A673 (cell line): ENCODE measurements around the gene KCNJ9. TPM values are rescaled to one million over a fixed set of nuclear protein-coding genes. Genes with fewer than 3 reads are reported as not detected.

Experiments
- BruUV-seq: library from RNA; stranded (reverse); fragments of 400-500 nt; replicated peaks from 2 replicates; lab custom pipeline; 2021; lab: Mats Ljungman, UMichigan
- CTCF ChIA-PET: fragments of 300-600 bp; sonication (Branson Sonifier 250); formaldehyde crosslinking; loops from one replicate; lab custom pipeline; 2022; ENCODE audit warnings: antibody characterized with exemption; lab: Charles Lee
- POLR2A ChIA-PET: fragments of 300-600 bp; sonication (Branson Sonifier 250); formaldehyde crosslinking; loops from one replicate; lab custom pipeline; 2022; ENCODE audit warnings: antibody characterized with exemption; ENCODE audit not compliant: low non-redundant PET; lab: Charles Lee
- DNase-seq: peaks from one replicate; pipeline ENCODE4 v3.0.0-alpha.2; 2015; ENCODE audit warnings: low spot score
- H3K27ac ChIP-seq: fragments of 200-600 bp; sonication (generic); 2 replicates; pipeline ENCODE4 v1.5.1; 2016; ENCODE audit warnings: mixed run types, low read depth, mild to moderate bottlenecking, mixed read lengths, antibody characterized with exemption, low read length; ENCODE audit not compliant: poor library complexity, severe bottlenecking
- H3K27me3 ChIP-seq: fragments of 200-600 bp; sonication (generic); replicated peaks from 2 replicates; pipeline ENCODE4 v1.6.1; 2017; ENCODE audit warnings: mixed run types, low read depth, mild to moderate bottlenecking, mixed read lengths, antibody characterized with exemption, low read length; ENCODE audit not compliant: insufficient read depth, poor library complexity
- H3K36me3 ChIP-seq: fragments of 200-600 bp; sonication (generic); 2 replicates; pipeline ENCODE4 v1.6.1; 2016; ENCODE audit warnings: mixed run types, mild to moderate bottlenecking, mixed read lengths, antibody characterized with exemption, low read length; ENCODE audit not compliant: insufficient read depth, poor library complexity, severe bottlenecking
- H3K4me1 ChIP-seq: fragments of 200-600 bp; sonication (generic); 2 replicates; pipeline ENCODE4 v1.6.1; 2017; ENCODE audit warnings: mixed run types, mild to moderate bottlenecking, mixed read lengths, antibody characterized with exemption, low read length; ENCODE audit not compliant: insufficient read depth, poor library complexity, severe bottlenecking
- H3K4me3 ChIP-seq: fragments of 200-600 bp; sonication (generic); 2 replicates; pipeline ENCODE4 v1.5.1; 2016; ENCODE audit warnings: low read depth, mixed run types, mild to moderate bottlenecking, mixed read lengths, low read length; ENCODE audit not compliant: poor library complexity, severe bottlenecking
- H3K9me3 ChIP-seq: fragments of 200-600 bp; sonication (generic); 2 replicates; pipeline ENCODE4 v1.6.1; 2016; ENCODE audit warnings: mixed run types, low read depth, mild to moderate bottlenecking, mixed read lengths, antibody characterized with exemption, low read length; ENCODE audit not compliant: poor library complexity, severe bottlenecking
- EZH2 ChIP-seq: fragments of 200-600 bp; sonication (generic); IDR thresholded peaks from 2 replicates; pipeline ENCODE4 v1.6.1; 2017; ENCODE audit warnings: borderline replicate concordance, low read depth, mild to moderate bottlenecking, mixed read lengths, antibody characterized with exemption, low read length; ENCODE audit not compliant: poor library complexity, severe bottlenecking
- intact Hi-C: fragments of 100-400 bp; cut with micrococcal nuclease; formaldehyde crosslinking; loops from one replicate; pipeline ENCODE4 v1.10.0; 2022; ENCODE audit not compliant: unreplicated experiment
- total RNA-seq: library from RNA; stranded (reverse); gene quantifications from 2 replicates; pipeline ENCODE4 v1.2.3, GENCODE V29; 2021
- TF ChIP-seq, protein P1 (sequence below): fragments of 300-800, 200-600 bp; sonication (generic); conservative IDR thresholded peaks from 2 replicates; pipeline ENCODE4 v1.5.1; 2017; ENCODE audit warnings: low read depth, mild to moderate bottlenecking, antibody characterized with exemption, low read length, moderate library complexity, mixed read lengths

The KCNJ9 gene
- total RNA-seq, 1 experiment from 2014 or later, result not detected

DNA sequence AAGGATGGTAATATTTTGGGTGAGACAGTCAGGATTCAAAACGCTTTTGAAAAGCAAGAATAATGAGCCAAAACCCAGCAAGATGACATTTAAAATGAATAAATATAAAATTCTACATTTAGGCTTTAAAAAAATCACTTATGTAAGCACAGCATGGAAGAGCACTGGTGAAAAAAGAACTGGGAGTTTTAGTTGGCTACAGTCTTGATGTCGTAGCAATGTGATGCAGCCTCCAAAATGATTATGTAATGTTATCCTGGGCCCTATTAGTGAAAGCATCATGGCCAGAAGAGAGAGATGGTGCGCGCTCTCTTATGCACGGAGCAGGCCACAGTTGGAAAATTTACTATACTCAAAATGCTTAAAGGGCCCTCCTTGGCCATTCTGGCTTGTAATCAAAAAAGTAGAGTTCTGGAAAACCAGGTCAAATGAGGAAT, 5.1 kb downstream of the KCNJ9 start:
- Histone ChIP-seq H3K4me3 (no peak overlapping the region), H3K27me3 (peaks cover 18% of the 10 kb centered on the region), H3K9me3 (no peaks in the 10 kb centered on the region), H3K36me3 (no peaks in the 10 kb centered on the region), H3K4me1 (no peaks in the 10 kb centered on the region), H3K27ac (no peak overlapping the region)
- TF ChIP-seq EZH2, result no peak
- TF ChIP-seq, protein P1, sequence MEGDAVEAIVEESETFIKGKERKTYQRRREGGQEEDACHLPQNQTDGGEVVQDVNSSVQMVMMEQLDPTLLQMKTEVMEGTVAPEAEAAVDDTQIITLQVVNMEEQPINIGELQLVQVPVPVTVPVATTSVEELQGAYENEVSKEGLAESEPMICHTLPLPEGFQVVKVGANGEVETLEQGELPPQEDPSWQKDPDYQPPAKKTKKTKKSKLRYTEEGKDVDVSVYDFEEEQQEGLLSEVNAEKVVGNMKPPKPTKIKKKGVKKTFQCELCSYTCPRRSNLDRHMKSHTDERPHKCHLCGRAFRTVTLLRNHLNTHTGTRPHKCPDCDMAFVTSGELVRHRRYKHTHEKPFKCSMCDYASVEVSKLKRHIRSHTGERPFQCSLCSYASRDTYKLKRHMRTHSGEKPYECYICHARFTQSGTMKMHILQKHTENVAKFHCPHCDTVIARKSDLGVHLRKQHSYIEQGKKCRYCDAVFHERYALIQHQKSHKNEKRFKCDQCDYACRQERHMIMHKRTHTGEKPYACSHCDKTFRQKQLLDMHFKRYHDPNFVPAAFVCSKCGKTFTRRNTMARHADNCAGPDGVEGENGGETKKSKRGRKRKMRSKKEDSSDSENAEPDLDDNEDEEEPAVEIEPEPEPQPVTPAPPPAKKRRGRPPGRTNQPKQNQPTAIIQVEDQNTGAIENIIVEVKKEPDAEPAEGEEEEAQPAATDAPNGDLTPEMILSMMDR, result no peak
- ChIA-PET CTCF (interaction anchor here (0.7 to 1.3 kb wide), 5 partner anchors 83 to 330 kb away, joined by 3 to 4 read pairs (median 3); no protein-coding TSS in a partner anchor), POLR2A (no interaction called here)
- no peak for DNase-seq
- no TSS peak for BruUV-seq
- intact Hi-C loops, result loop anchor here (5.0 kb wide), 1 partner anchor 39 kb away; no protein-coding TSS in a partner anchor

DNA sequence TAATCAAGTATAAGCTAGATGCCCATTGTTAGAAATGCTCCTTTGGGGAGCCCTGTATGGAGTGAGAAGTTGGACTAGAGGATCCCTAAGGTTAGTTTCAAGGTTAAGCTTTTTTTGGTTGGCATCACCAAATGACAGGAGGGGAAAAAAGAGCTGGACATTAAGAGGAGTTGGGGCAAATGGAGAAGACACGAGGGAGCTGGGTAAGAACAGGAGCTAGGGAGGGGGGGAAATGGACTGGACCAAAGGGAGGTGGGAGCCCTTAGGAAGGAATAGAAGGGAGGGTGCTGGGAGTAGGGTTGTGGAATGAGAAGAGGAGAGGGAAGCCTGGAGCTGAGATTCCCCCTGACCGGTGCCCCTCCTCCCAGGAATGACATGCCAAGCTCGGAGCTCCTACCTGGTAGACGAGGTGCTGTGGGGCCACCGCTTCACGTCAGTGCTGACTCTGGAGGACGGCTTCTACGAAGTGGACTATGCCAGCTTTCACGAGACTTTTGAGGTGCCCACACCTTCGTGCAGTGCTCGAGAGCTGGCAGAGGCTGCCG, 5.9 kb downstream of the KCNJ9 start:
- no peaks in the 10 kb centered on the region for H3K9me3 ChIP-seq
- ChIA-PET CTCF (interaction anchor here (0.6 to 0.9 kb wide), 2 partner anchors 9 to 170 kb away, joined by 3 to 4 read pairs; no protein-coding TSS in a partner anchor), POLR2A (no interaction called here)
- peaks cover 11% of the 10 kb centered on the region for H3K27me3 ChIP-seq
- H3K4me3 ChIP-seq, result no peak overlapping the region
- intact Hi-C loops, result loop anchor here (5.0 kb wide), 1 partner anchor 40 kb away; no protein-coding TSS in a partner anchor
- no peaks in the 10 kb centered on the region for H3K4me1 ChIP-seq
- H3K36me3 ChIP-seq, result no peaks in the 10 kb centered on the region
- TF ChIP-seq EZH2, result no peak
- TF ChIP-seq, protein P1, result no peak
- H3K27ac ChIP-seq, result no peak overlapping the region
- BruUV-seq, result no TSS peak
- DNase-seq, result no peak

- POLR2A ChIA-PET, result no interaction called here
- CTCF ChIA-PET, result no interaction called here
These were observed 8.5 kb downstream of the KCNJ9 start for GRCh38 chr1:160089883-160090282.

More at GRCh38 chr1:160089883-160090282, 8.5 kb downstream of the KCNJ9 start:
- intact Hi-C loops, result loop anchor here (5.0 kb wide), 1 partner anchor 43 kb away; no protein-coding TSS in a partner anchor
- H3K27ac ChIP-seq, result no peak overlapping the region
- no peaks in the 10 kb centered on the region for H3K36me3 ChIP-seq
- H3K4me1 ChIP-seq, result no peaks in the 10 kb centered on the region
- no peaks in the 10 kb centered on the region for H3K9me3 ChIP-seq
- no peak for DNase-seq
- TF ChIP-seq, protein P1, result no peak
- no peak for TF ChIP-seq EZH2
- H3K4me3 ChIP-seq, result no peak overlapping the region
- no peaks in the 10 kb centered on the region for H3K27me3 ChIP-seq
- BruUV-seq, result no TSS peak
